NAMALWA (cell line): ENCODE measurements around the gene GABRA5.
"Not testable (repeated sequence)": the region's sequence is repeated elsewhere in the genome, so short reads cannot be mapped to it uniquely, and the experiment has no call there.

Source experiments
- DNase-seq: peaks from one replicate; pipeline ENCODE4 v3.0.0-alpha.2; 2015; ENCODE audit warnings: low spot score

Gene GABRA5

GRCh38 chr15:26866298-26867199 lies at the start of gene GABRA5:
Gene GABRA5, plus strand, starts transcription at chr15:26867062. Its CDS starts 2,187 bp downstream, at chr15:26869249.
- DNase-seq, result no peak

- not testable (repeated sequence) for DNase-seq
These were observed 35.7 kb upstream of the GABRA5 start for GRCh38 chr15:26831191-26831590.

GRCh38 chr15:26831951-26832350 lies 34.9 kb upstream of the GABRA5 start:
- DNase-seq, result no peak

GRCh38 chr15:26838742-26839460 lies 28.0 kb upstream of the GABRA5 start:
- peak; percentile 58 for DNase-seq

GRCh38 chr15:26841514-26841913 lies 25.3 kb upstream of the GABRA5 start:
- DNase-seq, result no peak

- no peak for DNase-seq
These were observed 24.9 kb upstream of the GABRA5 start for GRCh38 chr15:26841941-26842340.

- no peak for DNase-seq
These were observed 24.5 kb upstream of the GABRA5 start for GRCh38 chr15:26842391-26842790.

GRCh38 chr15:26844901-26845300 lies 22.0 kb upstream of the GABRA5 start:
- DNase-seq, result no peak

- DNase-seq, result peak; percentile 65
These were observed 18.4 kb upstream of the GABRA5 start for GRCh38 chr15:26848498-26848897.

- no peak for DNase-seq
These were observed 16.7 kb upstream of the GABRA5 start for GRCh38 chr15:26850161-26850560.

GRCh38 chr15:26852980-26853379 lies 13.9 kb upstream of the GABRA5 start:
- no peak for DNase-seq

- no peak for DNase-seq
These were observed 12.4 kb upstream of the GABRA5 start for GRCh38 chr15:26854435-26854834.

- DNase-seq, result peak; percentile 53
These were observed 2.1 kb upstream of the GABRA5 start for GRCh38 chr15:26864664-26865191.

GRCh38 chr15:26867200-26868007 lies 542 bp downstream of the GABRA5 start:
- DNase-seq, result no peak

GRCh38 chr15:26868029-26868685 lies 1.3 kb downstream of the GABRA5 start:
- DNase-seq, result no peak

- DNase-seq, result no peak
These were observed 2.8 kb downstream of the GABRA5 start for GRCh38 chr15:26869628-26870027.

GRCh38 chr15:26870346-26870745 lies 3.5 kb downstream of the GABRA5 start:
- no peak for DNase-seq

GRCh38 chr15:26872206-26872605 lies 5.3 kb downstream of the GABRA5 start:
- no peak for DNase-seq

GRCh38 chr15:26873846-26874245 lies 7.0 kb downstream of the GABRA5 start:
- no peak for DNase-seq

GRCh38 chr15:26874774-26875475 lies 8.1 kb downstream of the GABRA5 start:
- DNase-seq, result no peak

GRCh38 chr15:26875476-26875850 lies 8.6 kb downstream of the GABRA5 start:
- no peak for DNase-seq
